ENCODE data around the gene SLX4IP. TPM values are rescaled to one million over a fixed set of nuclear protein-coding genes. Genes with fewer than 3 reads are reported as not detected.

The SLX4IP gene
- polyA plus RNA-seq, 3 donors, result 0.76 to 2.5 (median 1.1) TPM

- peak overlapping the region; percentile 97 for H3K4me2 ChIP-seq (replicated peaks; ENCODE audit: extremely low read depth, low read length, poor library complexity, severe bottlenecking)
- peak; percentile 74 to 88 (median 79) for DNase-seq
- H3K79me2 ChIP-seq (ENCODE audit: insufficient read depth, low read length), result peaks cover 8% of the 10 kb centered on the region
- Mint-ChIP-seq H3K4me3 (peak overlapping the region; percentile 95 to 97), H3K9me3 (no peaks in the 10 kb centered on the region), H3K4me1 (peaks cover 28% of the 10 kb centered on the region), H3K36me3 (peaks cover 20 to 23% of the 10 kb centered on the region in 2 donors), H3K27me3 (ENCODE audit: low read depth in 3 of 3) (peaks cover 22 to 28% (median 25%) of the 10 kb centered on the region in 3 donors), H3K27ac (peak overlapping the region; percentile 82 to 92 (median 88))
- peak overlapping the region; percentile 97 for H2AFZ ChIP-seq (ENCODE audit: insufficient read depth, low read depth, low read length, poor library complexity, severe bottlenecking)
- H3K27ac ChIP-seq (ENCODE audit: low read depth in 1 of 2, low read length in 2 of 2), result peak overlapping the region; percentile 50 to 86
- peak overlapping the region; percentile 77 to 91 (median 80) for H3K4me3 ChIP-seq (replicated peaks in 1 of 3; ENCODE audit: low read depth in 2 of 3, low read length in 3 of 3)
- H3K9ac ChIP-seq (ENCODE audit: insufficient read depth, low read length, poor library complexity, severe bottlenecking), result peak overlapping the region; percentile 80
- WGBS (ENCODE audit: insufficient coverage), result 0% methylated on average over 46 of the region's 47 CpGs
- peaks cover 36% of the 10 kb centered on the region for H4K20me1 ChIP-seq (ENCODE audit: insufficient read depth, low read length)
- no peaks in the 10 kb centered on the region for H3K9me3 ChIP-seq (replicated peaks in 1 of 2; ENCODE audit: control insufficient read depth in 1 of 2, insufficient read depth in 1 of 2, low read length in 2 of 2)
- intact Hi-C loops (cut with micrococcal nuclease), result loop anchor here (5.0 to 10.0 kb wide), 4 partner anchors 188 to 678 kb away; partner anchors contain the start of gene MKKS (in 2 of the 2)
- peaks cover 4 to 21% of the 10 kb centered on the region in 2 donors for H3K27me3 ChIP-seq (ENCODE audit: control insufficient read depth in 2 of 2, insufficient read depth in 2 of 2, low read length in 2 of 2)
- H3K36me3 ChIP-seq (replicated peaks in 1 of 2; ENCODE audit: control insufficient read depth in 1 of 2, insufficient read depth in 2 of 2, low read length in 2 of 2), result peaks cover 0 to 2% of the 10 kb centered on the region in 2 donors
- peaks cover 22 to 42% of the 10 kb centered on the region in 2 donors for H3K4me1 ChIP-seq (ENCODE audit: control insufficient read depth in 1 of 2, insufficient read depth in 2 of 2, low read length in 2 of 2)
- no peak for TF ChIP-seq CTCF (IDR thresholded peaks at IDR 0.05)
Measured at GRCh38 chr20:10672624-10673127, 237.6 kb downstream of the SLX4IP start.

- intact Hi-C loops (cut with micrococcal nuclease), result loop anchor here (5.0 to 10.0 kb wide), 4 partner anchors 189 to 679 kb away; partner anchors contain the start of gene MKKS (in 2 of the 2)
Measured at GRCh38 chr20:10673176-10673841, 238.2 kb downstream of the SLX4IP start.

More at GRCh38 chr20:10673176-10673841, 238.2 kb downstream of the SLX4IP start:
- Mint-ChIP-seq H3K36me3 (peaks cover 13 to 18% of the 10 kb centered on the region in 2 donors), H3K4me1 (peaks cover 28% of the 10 kb centered on the region), H3K9me3 (no peaks in the 10 kb centered on the region), H3K27ac (peak overlapping the region; percentile 85 to 96 (median 92)), H3K4me3 (peak overlapping the region; percentile 95 to 97), H3K27me3 (ENCODE audit: low read depth in 3 of 3) (peaks cover 28 to 32% (median 30%) of the 10 kb centered on the region in 3 donors)
- no peaks in the 10 kb centered on the region for H3K9me3 ChIP-seq (replicated peaks in 1 of 2; ENCODE audit: control insufficient read depth in 1 of 2, insufficient read depth in 1 of 2, low read length in 2 of 2)
- WGBS (ENCODE audit: insufficient coverage), result under 1% methylated on average over 68 of the region's 73 CpGs
- peak overlapping the region; percentile 97 for H3K4me2 ChIP-seq (replicated peaks; ENCODE audit: extremely low read depth, low read length, poor library complexity, severe bottlenecking)
- TF ChIP-seq CTCF (IDR thresholded peaks at IDR 0.05), result no peak
- peaks cover 30% of the 10 kb centered on the region for H4K20me1 ChIP-seq (ENCODE audit: insufficient read depth, low read length)
- peaks cover 22 to 42% of the 10 kb centered on the region in 2 donors for H3K4me1 ChIP-seq (ENCODE audit: control insufficient read depth in 1 of 2, insufficient read depth in 2 of 2, low read length in 2 of 2)
- peaks cover 4 to 24% of the 10 kb centered on the region in 2 donors for H3K27me3 ChIP-seq (ENCODE audit: control insufficient read depth in 2 of 2, insufficient read depth in 2 of 2, low read length in 2 of 2)
- H3K79me2 ChIP-seq (ENCODE audit: insufficient read depth, low read length), result peaks cover 8% of the 10 kb centered on the region
- peaks cover 0 to 2% of the 10 kb centered on the region in 2 donors for H3K36me3 ChIP-seq (replicated peaks in 1 of 2; ENCODE audit: control insufficient read depth in 1 of 2, insufficient read depth in 2 of 2, low read length in 2 of 2)
- peak overlapping the region; percentile 80 for H3K9ac ChIP-seq (ENCODE audit: insufficient read depth, low read length, poor library complexity, severe bottlenecking)
- peak overlapping the region; percentile 97 for H2AFZ ChIP-seq (ENCODE audit: insufficient read depth, low read depth, low read length, poor library complexity, severe bottlenecking)
- DNase-seq, result peak; percentile 9 to 23 (median 12)
- H3K4me3 ChIP-seq (replicated peaks in 1 of 3; ENCODE audit: low read depth in 2 of 3, low read length in 3 of 3), result peak overlapping the region; percentile 77 to 91 (median 80)
- peak overlapping the region; percentile 50 to 86 for H3K27ac ChIP-seq (ENCODE audit: low read depth in 1 of 2, low read length in 2 of 2)

All from CD14-positive monocyte (primary cell).